K562 (cell line): ENCODE measurements around the gene UBE2D2. TPM values are rescaled to one million over a fixed set of nuclear protein-coding genes. Genes with fewer than 3 reads are reported as not detected.
A peak's percentile ranks its signal among the peaks of the same experiment; 100 is the strongest.

Experiments used
- ASH1L ChIP-seq: fragments of 450-650 bp; IDR thresholded peaks from 2 replicates; pipeline ENCODE4 v1.6.1; 2018; ENCODE audit warnings: borderline replicate concordance, mild to moderate bottlenecking, low read depth; ENCODE audit not compliant: partially characterized antibody
- CREB1 ChIP-seq, 2 experiments: sonication (generic) in 1 of 2; formaldehyde crosslinking in 1 of 2; IDR thresholded peaks; 2 replicates each; pipeline versions ENCODE4 v1.6.1 to v1.8.0; 2012 to 2022; ENCODE audit warnings: inconsistent platforms in 1 of 2, mild to moderate bottlenecking in 1 of 2, missing genetic modification reagents in 1 of 2, moderate library complexity in 1 of 2
- GTF2B ChIP-seq: IDR thresholded peaks from 2 replicates; pipeline ENCODE4 v1.6.1; 2011; ENCODE audit not compliant: insufficient read length; ENCODE audit errors: extremely low read depth
- HLTF ChIP-seq: fragments of 450-650 bp; IDR thresholded peaks from 2 replicates; pipeline ENCODE4 v1.6.1; 2016
- IFI16 ChIP-seq: fragments of 250-450 bp; sonication (Bioruptor Pico); IDR thresholded peaks from 2 replicates; pipeline ENCODE4 v2.1.2; 2022; ENCODE audit warnings: mild to moderate bottlenecking, inconsistent platforms
- L3MBTL2 ChIP-seq: fragments of 450-650 bp; IDR thresholded peaks from 2 replicates; pipeline ENCODE4 v1.6.1; 2016; ENCODE audit warnings: mild to moderate bottlenecking, moderate library complexity
- MLX ChIP-seq, 2 experiments: fragments of 450-650 bp in 1 of 2; sonication (generic) in 1 of 2; formaldehyde crosslinking; conservative IDR thresholded peaks; 2 replicates each; pipeline versions ENCODE4 v1.4.0 to v1.8.1; 2020 to 2022; ENCODE audit warnings: mild to moderate bottlenecking in 1 of 2, missing genetic modification reagents in 1 of 2
- NR1H2 ChIP-seq: sonication (generic); formaldehyde crosslinking; IDR thresholded peaks from 2 replicates; pipeline ENCODE4 v1.4.0; 2020; ENCODE audit warnings: mild to moderate bottlenecking, missing genetic modification reagents
- POLR3G ChIP-seq: IDR thresholded peaks from 2 replicates; pipeline ENCODE4 v1.6.1; 2011; ENCODE audit not compliant: insufficient read length, insufficient replicate concordance; ENCODE audit errors: extremely low read depth
- SNAPC5 ChIP-seq: fragments of 250-450 bp; sonication (Bioruptor Pico); IDR thresholded peaks from 2 replicates; pipeline ENCODE4 v1.8.0; 2021; ENCODE audit warnings: moderate library complexity, mild to moderate bottlenecking, inconsistent platforms
- TAF15 ChIP-seq: fragments of 200-400 bp; formaldehyde crosslinking; IDR thresholded peaks from 2 replicates; pipeline ENCODE4 v1.6.1; 2017; ENCODE audit warnings: mild to moderate bottlenecking, low read depth, low read length, moderate library complexity
- TAF9B ChIP-seq: fragments of 450-650 bp; IDR thresholded peaks from 2 replicates; pipeline ENCODE4 v1.6.1; 2018; ENCODE audit warnings: mild to moderate bottlenecking; ENCODE audit not compliant: partially characterized antibody
- TBL1XR1 ChIP-seq, 2 experiments: IDR thresholded peaks; 2 replicates each; pipeline ENCODE4 v1.6.1; 2012; ENCODE audit warnings: improper control_type of control experiment in 2 of 2, low read length in 2 of 2, mild to moderate bottlenecking in 1 of 2
- TFAM ChIP-seq: fragments of 250-450 bp; sonication (Bioruptor Pico); conservative IDR thresholded peaks from 2 replicates; pipeline ENCODE4 v1.5.0; 2021; ENCODE audit warnings: mild to moderate bottlenecking, moderate library complexity
- THRB ChIP-seq: fragments of 450-650 bp; formaldehyde crosslinking; conservative IDR thresholded peaks from 2 replicates; pipeline ENCODE4 v1.4.0; 2022; ENCODE audit warnings: mild to moderate bottlenecking, missing genetic modification characterization
- ZNF165 ChIP-seq: fragments of 250-450 bp; sonication (Bioruptor Pico); IDR thresholded peaks from 2 replicates; pipeline ENCODE4 v1.4.0; 2020; ENCODE audit warnings: borderline replicate concordance
- ZSCAN29 ChIP-seq: fragments of 450-650 bp; IDR thresholded peaks from 2 replicates; pipeline ENCODE4 v1.6.1; 2017
- polyA plus RNA-seq, 8 experiments: library from polyadenylated mRNA; depleted of rRNA in 4 of 8; stranded (reverse) in 5 of 8; unstranded in 3 of 8; fragments of >200 nt; fragmentation: Nextera tagmentation in 2 of 8; fragmentation: Illumina TruSeq in 1 of 8; extraction: Ambion mirVana in 2 of 8; extraction: Trizol in 1 of 8; gene quantifications; 2 replicates each; pipeline versions ENCODE4 v1.2.1 to v1.2.3, GENCODE V29; 2011 to 2014; ENCODE audit warnings: inconsistent platforms in 1 of 8, missing spikeins in 1 of 8
- total RNA-seq, 7 experiments: library from RNA; depleted of rRNA in 6 of 7; stranded (reverse); fragments of >200 nt in 6 of 7; fragmentation: Illumina TruSeq in 2 of 7; extraction: Trizol in 2 of 7; gene quantifications; 2 replicates each; pipeline versions ENCODE4 v1.2.1 to v1.2.3, GENCODE V29; 2011 to 2021; ENCODE audit warnings: low replicate concordance in 1 of 7
- TF ChIP-seq, protein P1 (sequence below), 2 experiments: fragments of 450-650 bp; IDR thresholded peaks; 2 replicates each; pipeline ENCODE4 v1.6.1; 2018; ENCODE audit warnings: mild to moderate bottlenecking in 2 of 2, low read depth in 1 of 2; ENCODE audit not compliant: partially characterized antibody in 2 of 2

UBE2D2 gene
- total and polyA plus RNA-seq, 9 of the 15 experiments (the other 6 are each of a cell fraction or from before 2014, with no cell fraction given), result 53.6 to 198 (median 122) TPM

DNA sequence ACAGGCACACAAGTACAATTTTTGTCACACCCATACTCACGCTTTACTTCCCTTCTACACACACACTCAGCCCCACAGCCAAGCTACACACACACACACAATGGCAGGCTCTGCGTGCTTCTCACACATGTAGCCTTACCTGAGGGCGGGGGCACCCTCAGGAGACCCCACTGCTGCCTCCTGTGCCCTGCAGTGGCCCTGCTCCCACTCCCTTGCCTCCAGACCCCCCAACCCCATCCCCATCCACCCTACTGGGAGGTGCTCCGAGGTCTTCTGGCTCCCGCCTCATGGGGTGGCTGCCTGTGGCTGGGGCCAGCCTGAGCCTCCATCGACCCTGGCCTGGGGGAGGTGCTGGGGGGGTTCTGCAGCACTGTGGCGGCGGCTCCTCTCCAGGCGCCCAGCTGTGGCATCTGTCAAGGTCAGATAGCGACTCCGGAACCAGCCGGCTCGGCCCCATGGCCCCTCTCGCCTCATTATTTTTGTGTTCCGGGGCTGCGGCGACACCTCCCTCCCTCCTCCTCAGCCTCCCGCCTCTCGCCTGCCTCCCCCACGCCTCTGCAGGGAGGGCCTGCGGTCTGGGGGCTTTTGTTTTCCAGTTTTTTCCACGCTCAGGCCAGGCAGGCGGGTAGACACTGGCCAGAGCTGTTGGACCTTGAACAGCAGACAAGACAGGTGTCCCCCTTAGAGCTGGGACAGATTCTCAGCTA lies 108.7 kb downstream of the UBE2D2 start (continued):
- TF ChIP-seq, protein P1, sequence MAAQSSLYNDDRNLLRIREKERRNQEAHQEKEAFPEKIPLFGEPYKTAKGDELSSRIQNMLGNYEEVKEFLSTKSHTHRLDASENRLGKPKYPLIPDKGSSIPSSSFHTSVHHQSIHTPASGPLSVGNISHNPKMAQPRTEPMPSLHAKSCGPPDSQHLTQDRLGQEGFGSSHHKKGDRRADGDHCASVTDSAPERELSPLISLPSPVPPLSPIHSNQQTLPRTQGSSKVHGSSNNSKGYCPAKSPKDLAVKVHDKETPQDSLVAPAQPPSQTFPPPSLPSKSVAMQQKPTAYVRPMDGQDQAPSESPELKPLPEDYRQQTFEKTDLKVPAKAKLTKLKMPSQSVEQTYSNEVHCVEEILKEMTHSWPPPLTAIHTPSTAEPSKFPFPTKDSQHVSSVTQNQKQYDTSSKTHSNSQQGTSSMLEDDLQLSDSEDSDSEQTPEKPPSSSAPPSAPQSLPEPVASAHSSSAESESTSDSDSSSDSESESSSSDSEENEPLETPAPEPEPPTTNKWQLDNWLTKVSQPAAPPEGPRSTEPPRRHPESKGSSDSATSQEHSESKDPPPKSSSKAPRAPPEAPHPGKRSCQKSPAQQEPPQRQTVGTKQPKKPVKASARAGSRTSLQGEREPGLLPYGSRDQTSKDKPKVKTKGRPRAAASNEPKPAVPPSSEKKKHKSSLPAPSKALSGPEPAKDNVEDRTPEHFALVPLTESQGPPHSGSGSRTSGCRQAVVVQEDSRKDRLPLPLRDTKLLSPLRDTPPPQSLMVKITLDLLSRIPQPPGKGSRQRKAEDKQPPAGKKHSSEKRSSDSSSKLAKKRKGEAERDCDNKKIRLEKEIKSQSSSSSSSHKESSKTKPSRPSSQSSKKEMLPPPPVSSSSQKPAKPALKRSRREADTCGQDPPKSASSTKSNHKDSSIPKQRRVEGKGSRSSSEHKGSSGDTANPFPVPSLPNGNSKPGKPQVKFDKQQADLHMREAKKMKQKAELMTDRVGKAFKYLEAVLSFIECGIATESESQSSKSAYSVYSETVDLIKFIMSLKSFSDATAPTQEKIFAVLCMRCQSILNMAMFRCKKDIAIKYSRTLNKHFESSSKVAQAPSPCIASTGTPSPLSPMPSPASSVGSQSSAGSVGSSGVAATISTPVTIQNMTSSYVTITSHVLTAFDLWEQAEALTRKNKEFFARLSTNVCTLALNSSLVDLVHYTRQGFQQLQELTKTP (IDR thresholded peaks at IDR 0.05; ENCODE audit: low read depth in 1 of 2, partially characterized antibody in 2 of 2), result peak in 1 of 2 experiments; percentile 51
- TF ChIP-seq IFI16 (CRISPR knock-in tag), result no peak
- TF ChIP-seq ZNF165, result no peak
- TF ChIP-seq MLX (CRISPR knock-in tag; conservative IDR thresholded peaks at IDR 0.05), result no peak
- no peak for TF ChIP-seq POLR3G
- TF ChIP-seq GTF2B, result no peak
- no peak for TF ChIP-seq TAF15
- no peak for TF ChIP-seq ASH1L
- TF ChIP-seq TFAM (CRISPR knock-in tag), result no peak
- no peak for TF ChIP-seq ZSCAN29
- TF ChIP-seq L3MBTL2, result peak; percentile 76
- TF ChIP-seq NR1H2 (CRISPR knock-in tag), result no peak
- TF ChIP-seq SNAPC5 (CRISPR knock-in tag), result no peak
- peak; percentile 66 to 96; a peak in 2 of 4 replicates for TF ChIP-seq TBL1XR1 (IDR thresholded peaks at IDR 0.05; ENCODE audit: low read length in 2 of 2)
- no peak for TF ChIP-seq HLTF
- TF ChIP-seq THRB, result no peak
- TF ChIP-seq TAF9B, result no peak
- TF ChIP-seq CREB1 (IDR thresholded peaks at IDR 0.05), result peak; percentile 79
- no peak; the same call in 1 of the 2 replicates for TF ChIP-seq CREB1 (CRISPR knock-in tag; IDR thresholded peaks at IDR 0.05)
